A549 treated with RU486 at 1 μM for 4 hours (cell line): ENCODE data around the gene DCAF10. TPM values are rescaled to one million over a fixed set of nuclear protein-coding genes. Genes with fewer than 3 reads are reported as not detected.

ENCODE experiments used
- total RNA-seq: library from RNA; stranded (reverse); fragments of 200-300 nt; extraction: Qiagen RNA extraction; gene quantifications from 5 replicates; pipeline ENCODE4 v1.2.3, GENCODE V29; 2022; ENCODE audit warnings: low read depth

DCAF10 gene
- total RNA-seq, result 10.8 to 14.2 TPM (median 11.7 TPM) in 5 replicates

GRCh38 chr9:37800631-37801286 is at the start of gene DCAF10:
TSS of gene DCAF10 (plus strand) at chr9:37800797. CDS start at chr9:37800867, 70 bp downstream.

GRCh38 chr9:37753489-37754190 is 47.0 kb upstream of the DCAF10 start, which contains the start of gene TRMT10B:
TSS of gene TRMT10B (plus strand) at chr9:37753805. CDS start at chr9:37761932, 8,127 bp downstream.

GRCh38 chr9:37784616-37785483 is 15.7 kb upstream of the DCAF10 start, which contains the start of gene EXOSC3:
TSS of gene EXOSC3 (minus strand) at chr9:37785064. CDS start at chr9:37785044, 20 bp downstream.

GRCh38 chr9:37903647-37904444 is 103.2 kb downstream of the DCAF10 start, which contains the start of gene SLC25A51:
TSS of gene SLC25A51 (minus strand) at chr9:37904127. CDS start at chr9:37888550, 15,577 bp downstream.

Other genes starting within 250 kb of the DCAF10 start
- 6.5 to 8.4 TPM (median 7.1 TPM) in 5 replicates for gene FBXO10, start 224.4 kb upstream of the DCAF10 start, total RNA-seq
- 282 to 354 TPM (median 324 TPM) in 5 replicates for gene TOMM5, start 208.2 kb upstream of the DCAF10 start, total RNA-seq
- gene FRMPD1, start 149.8 kb upstream of the DCAF10 start, total RNA-seq, result 0.03 to 0.05 TPM in 2 of 5 replicates, not detected in the others
- 4.8 to 6.3 TPM (median 5.6 TPM) in 5 replicates for gene TRMT10B, start 47.0 kb upstream of the DCAF10 start, total RNA-seq
- 73.4 to 93.7 TPM (median 85.5 TPM) in 5 replicates for gene EXOSC3, start 15.7 kb upstream of the DCAF10 start, total RNA-seq
- gene SLC25A51, start 103.3 kb downstream of the DCAF10 start, total RNA-seq, result 16.4 to 20.3 TPM (median 18.8 TPM) in 5 replicates